H1 (cell line): Measurements from ENCODE around the gene PREX1. TPM values are rescaled to one million over a fixed set of nuclear protein-coding genes. Genes with fewer than 3 reads are reported as not detected.

Source experiments
- CTCF ChIA-PET: fragments of 300-600 bp; sonication (Branson Sonifier 250); formaldehyde crosslinking; loops from one replicate; lab custom pipeline; 2021; ENCODE audit not compliant: partially characterized antibody; lab: Charles Lee
- POLR2A ChIA-PET: fragments of 300-600 bp; sonication (Branson Sonifier 250); formaldehyde crosslinking; loops from one replicate; lab custom pipeline; 2021; ENCODE audit warnings: inconsistent platforms; ENCODE audit not compliant: partially characterized antibody; lab: Charles Lee
- DNase-seq, 2 experiments: peaks; one replicate each; pipeline versions ENCODE4 v3.0.0 to v3.0.0-alpha.2; 2010 to 2022; ENCODE audit warnings: low spot score in 2 of 2, low read depth in 1 of 2, mixed read lengths in 1 of 2
- FAIRE-seq: peaks from 2 replicates; lab custom pipeline; 2011; peaks lifted over from hg19 to GRCh38; lab: Jason Lieb, UNC
- H2AFZ ChIP-seq: 2 replicates; pipeline ENCODE4 v1.8.1; 2012; ENCODE audit warnings: low read length, inconsistent platforms
- H2AK5ac ChIP-seq: 2 replicates; pipeline ENCODE4 v1.6.1; 2013; ENCODE audit warnings: low read depth, low read length
- H2BK120ac ChIP-seq: replicated peaks from 2 replicates; pipeline ENCODE3; 2013; ENCODE audit warnings: low read depth, low read length, inconsistent platforms
- H2BK12ac ChIP-seq: 2 replicates; pipeline ENCODE4 v1.6.1; 2013; ENCODE audit warnings: low read depth, low read length
- H2BK15ac ChIP-seq: 2 replicates; pipeline ENCODE4 v1.6.1; 2013; ENCODE audit warnings: low read length
- H2BK20ac ChIP-seq: 2 replicates; pipeline ENCODE4 v1.6.1; 2013; ENCODE audit warnings: low read length
- H2BK5ac ChIP-seq: 2 replicates; pipeline ENCODE4 v1.6.1; 2013; ENCODE audit warnings: low read depth, low read length
- H3K14ac ChIP-seq: 2 replicates; pipeline ENCODE4 v1.6.1; 2013; ENCODE audit warnings: inconsistent platforms; ENCODE audit not compliant: insufficient read length
- H3K18ac ChIP-seq: 2 replicates; pipeline ENCODE4 v1.6.1; 2013; ENCODE audit warnings: low read length; ENCODE audit errors: extremely low read depth
- H3K23ac ChIP-seq: 2 replicates; pipeline ENCODE4 v1.6.1; 2013; ENCODE audit warnings: inconsistent platforms; ENCODE audit not compliant: insufficient read length
- H3K23me2 ChIP-seq: 2 replicates; pipeline ENCODE4 v1.6.1; 2013; ENCODE audit warnings: low read depth, low read length
- H3K27ac ChIP-seq: 2 replicates; pipeline ENCODE4 v1.6.1; 2011; ENCODE audit warnings: low read depth, low read length, inconsistent platforms
- H3K27me3 ChIP-seq, 4 experiments: replicated peaks in 1 of 4; 1 replicate in 1 of 4; 2 replicates in 3 of 4; pipeline versions ENCODE4 v1.6.1 to v1.8.1; 2011 to 2013; ENCODE audit warnings: low read length in 3 of 4, mild to moderate bottlenecking in 3 of 4, inconsistent platforms in 2 of 4, mixed read lengths in 2 of 4, moderate library complexity in 1 of 4; ENCODE audit not compliant: control insufficient read depth in 3 of 4, insufficient read depth in 3 of 4; ENCODE audit errors: extremely low read depth in 1 of 4
- H3K36me3 ChIP-seq, 4 experiments: 2 replicates each; pipeline versions ENCODE4 v1.6.1 to v1.8.1; 2011 to 2013; ENCODE audit warnings: mild to moderate bottlenecking in 4 of 4, low read length in 3 of 4, moderate library complexity in 2 of 4, control low read depth in 1 of 4, inconsistent platforms in 1 of 4; ENCODE audit not compliant: insufficient read depth in 4 of 4, control insufficient read depth in 2 of 4
- H3K4ac ChIP-seq: replicated peaks from 2 replicates; pipeline ENCODE3; 2013; ENCODE audit warnings: low read length, low read depth, mixed read lengths, inconsistent platforms; ENCODE audit not compliant: insufficient read length
- H3K4me1 ChIP-seq, 4 experiments: replicated peaks in 1 of 4; 1 replicate in 1 of 4; 2 replicates in 3 of 4; pipeline versions ENCODE4 v1.6.1 to v1.8.1; 2011 to 2013; ENCODE audit warnings: low read length in 3 of 4, inconsistent platforms in 2 of 4, mixed read lengths in 1 of 4; ENCODE audit not compliant: insufficient read depth in 4 of 4, control insufficient read depth in 3 of 4
- H3K4me2 ChIP-seq, 2 experiments: 2 replicates each; pipeline versions ENCODE4 v1.6.1 to v1.8.1; 2011 to 2013; ENCODE audit warnings: low read depth in 2 of 2, low read length in 2 of 2, control low read depth in 1 of 2, inconsistent platforms in 1 of 2, mild to moderate bottlenecking in 1 of 2; ENCODE audit not compliant: insufficient read depth in 1 of 2
- H3K4me3 ChIP-seq, 4 experiments: fragments of 200-600, 300-600 bp in 1 of 4; sonication (generic), shearing (Covaris generic), sonication (Bioruptor Twin) in 1 of 4; 2 replicates each; pipeline versions ENCODE4 v1.5.1 to v1.8.1; 2011 to 2016; ENCODE audit warnings: low read length in 4 of 4, low read depth in 3 of 4, control low read depth in 2 of 4, inconsistent platforms in 2 of 4, mild to moderate bottlenecking in 2 of 4, mixed read lengths in 1 of 4, moderate library complexity in 1 of 4; ENCODE audit not compliant: insufficient read depth in 2 of 4; ENCODE audit errors: extremely low read depth in 1 of 4
- H3K56ac ChIP-seq: replicated peaks from 2 replicates; pipeline ENCODE3; 2013; ENCODE audit warnings: low read depth, mild to moderate bottlenecking, mixed read lengths, low read length, inconsistent platforms; ENCODE audit not compliant: insufficient read length
- H3K79me1 ChIP-seq: 2 replicates; pipeline ENCODE4 v1.6.1; 2013; ENCODE audit warnings: low read depth, low read length, control low read depth
- H3K79me2 ChIP-seq, 2 experiments: 2 replicates each; pipeline versions ENCODE4 v1.6.1 to v1.8.1; 2012 to 2013; ENCODE audit warnings: low read length in 2 of 2, mild to moderate bottlenecking in 2 of 2, inconsistent platforms in 1 of 2; ENCODE audit not compliant: insufficient read depth in 2 of 2, control insufficient read depth in 1 of 2
- H3K9ac ChIP-seq, 4 experiments: replicated peaks in 1 of 4; 1 replicate in 1 of 4; 2 replicates in 3 of 4; pipeline versions ENCODE4 v1.6.1 to v1.8.1; 2011 to 2013; ENCODE audit warnings: low read depth in 3 of 4, low read length in 3 of 4, control low read depth in 2 of 4, mild to moderate bottlenecking in 2 of 4, moderate library complexity in 2 of 4, inconsistent platforms in 1 of 4; ENCODE audit errors: extremely low read depth in 1 of 4
- H3K9me3 ChIP-seq, 2 experiments: 2 replicates each; pipeline versions ENCODE4 v1.6.1 to v1.8.1; 2012 to 2013; ENCODE audit warnings: mild to moderate bottlenecking in 2 of 2, moderate library complexity in 2 of 2, control low read depth in 1 of 2, inconsistent platforms in 1 of 2, low read depth in 1 of 2, low read length in 1 of 2, mixed read lengths in 1 of 2; ENCODE audit not compliant: insufficient read depth in 2 of 2
- H4K20me1 ChIP-seq, 2 experiments: replicated peaks in 1 of 2; 2 replicates each; pipeline versions ENCODE3 to v1.8.1; 2011 to 2013; ENCODE audit warnings: inconsistent platforms in 2 of 2, low read length in 2 of 2, mild to moderate bottlenecking in 1 of 2; ENCODE audit not compliant: insufficient read depth in 2 of 2, control insufficient read depth in 1 of 2
- H4K5ac ChIP-seq: 2 replicates; pipeline ENCODE4 v1.6.1; 2013; ENCODE audit warnings: low read length, low read depth, mixed read lengths, inconsistent platforms; ENCODE audit not compliant: insufficient read length
- H4K8ac ChIP-seq: 2 replicates; pipeline ENCODE4 v1.8.0; 2013; ENCODE audit warnings: mild to moderate bottlenecking, moderate library complexity, low read length, inconsistent platforms; ENCODE audit not compliant: insufficient read depth; ENCODE audit errors: extremely low read depth
- H4K91ac ChIP-seq: replicated peaks from 2 replicates; pipeline ENCODE3; 2013; ENCODE audit warnings: low read length, mixed read lengths, inconsistent platforms; ENCODE audit not compliant: insufficient read length
- CBX5 ChIP-seq: fragments of 300-800, 300-1000 bp; sonication (generic); IDR thresholded peaks from 2 replicates; pipeline ENCODE4 v1.7.1; 2016; ENCODE audit warnings: antibody characterized with exemption, low read length, low read depth
- CTCF ChIP-seq, 3 experiments: IDR thresholded peaks; 1 replicate in 2 of 3; 2 replicates in 1 of 3; pipeline versions ENCODE4 v1.5.1 to v1.6.1; 2011; ENCODE audit warnings: low read length in 3 of 3, mild to moderate bottlenecking in 3 of 3, inconsistent platforms in 2 of 3, low read depth in 1 of 3, moderate library complexity in 1 of 3; ENCODE audit not compliant: insufficient read depth in 1 of 3; ENCODE audit errors: control extremely low read depth in 1 of 3
- SP1 ChIP-seq: IDR thresholded peaks from 2 replicates; pipeline ENCODE4 v1.6.1; 2011; ENCODE audit warnings: low read depth, low read length
- WGBS, 2 experiments: shearing (Covaris generic) in 1 of 2; methylation state at CpG; one replicate each; pipeline versions ENCODE4 v1.1.6 to v1.1.7; 2013 to 2015; ENCODE audit warnings: low lambda C conversion rate in 2 of 2, mixed read lengths in 2 of 2, inconsistent platforms in 1 of 2, low coverage in 1 of 2, missing lambda C conversion rate in 1 of 2; ENCODE audit not compliant: insufficient replicate concordance in 2 of 2, insufficient coverage in 1 of 2, insufficient read length in 1 of 2; ENCODE audit errors: extremely low coverage in 1 of 2, missing lambda C conversion rate in 1 of 2; 5-methylcytosine and 5-hydroxymethylcytosine counted together
- polyA plus RNA-seq, 7 experiments: library from polyadenylated mRNA; depleted of rRNA in 3 of 7; stranded (reverse) in 5 of 7; unstranded in 2 of 7; fragments of >200 nt in 5 of 7; fragments of 200-250 nt in 2 of 7; gene quantifications; 1 replicate in 5 of 7; 2 replicates in 1 of 7; 4 replicates in 1 of 7; pipeline versions ENCODE4 v1.2.1 to v1.2.3, GENCODE V29; 2011 to 2013; ENCODE audit warnings: missing spikeins in 2 of 7, mixed read lengths in 2 of 7
- total RNA-seq: library from RNA; stranded (reverse); fragmentation: NEBNext Ultra II Directional; extraction: Animal tissue kit (Norgen Biotek cat#: 25700); gene quantifications from 2 replicates; pipeline ENCODE4 v1.2.1, GENCODE V29; 2021

PREX1 gene
- total and polyA plus RNA-seq, 2 of the 8 experiments (the other 6 are each of a cell fraction or from before 2014, with no cell fraction given): 10.7 to 12.8 TPM

DNA sequence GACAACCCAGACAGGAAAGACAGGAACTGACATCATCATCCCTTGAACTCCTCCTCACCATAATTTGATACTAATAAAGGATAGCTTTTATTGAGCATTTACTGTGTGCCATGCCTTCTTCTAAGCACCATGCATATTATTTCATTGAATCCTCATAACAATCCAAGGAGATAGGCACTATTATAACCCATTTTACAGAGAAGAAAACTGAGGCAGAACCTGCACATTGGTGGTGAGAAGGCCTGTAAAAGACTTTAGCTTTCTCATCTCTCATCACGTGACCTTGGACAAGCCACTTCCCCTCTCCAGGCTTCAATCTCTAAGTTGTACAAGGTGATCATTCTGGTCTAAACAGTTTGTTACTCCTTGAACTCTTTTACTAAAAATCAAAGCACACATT lies 34.5 kb upstream of the PREX1 start:
- H3K4ac ChIP-seq: no peak overlapping the region
- no peaks in the 10 kb centered on the region for H3K36me3 ChIP-seq
- H3K23ac ChIP-seq: no peak overlapping the region
- no peaks in the 10 kb centered on the region for H4K20me1 ChIP-seq
- H3K4me1 ChIP-seq: no peaks in the 10 kb centered on the region
- H3K14ac ChIP-seq: no peak overlapping the region
- FAIRE-seq: no peak
- no peak overlapping the region for H2BK12ac ChIP-seq
- CTCF ChIA-PET: interaction anchor here (1.9 kb wide), 1 partner anchor 205 kb away, joined by 6 read pairs; no protein-coding TSS in a partner anchor
- H3K23me2 ChIP-seq: no peaks in the 10 kb centered on the region
- H3K56ac ChIP-seq: no peak overlapping the region
- no peak overlapping the region for H3K4me3 ChIP-seq
- H2BK20ac ChIP-seq: no peak overlapping the region
- no peak overlapping the region for H3K4me2 ChIP-seq
- no peak overlapping the region for H2BK120ac ChIP-seq
- no peaks in the 10 kb centered on the region for H3K79me2 ChIP-seq
- H2BK15ac ChIP-seq: no peak overlapping the region
- DNase-seq: no peak
- H2AFZ ChIP-seq: no peak overlapping the region
- no peak overlapping the region for H4K8ac ChIP-seq
- no peak overlapping the region for H4K91ac ChIP-seq
- POLR2A ChIA-PET: no interaction called here
- no peak overlapping the region for H3K27ac ChIP-seq
- TF ChIP-seq CBX5 (no peak), SP1 (no peak), CTCF (IDR thresholded peaks at IDR 0.05; ENCODE audit: control extremely low read depth in 1 of 3, insufficient read depth in 1 of 3, low read depth in 1 of 3, low read length in 3 of 3) (no peak)
- TF ChIP-seq, all 59 proteins: peak for 0
- Histone ChIP-seq H2AK5ac (no peak overlapping the region), H3K27me3 (no peaks in the 10 kb centered on the region), H3K9me3 (no peaks in the 10 kb centered on the region), H2BK5ac (no peak overlapping the region), H3K18ac (no peak overlapping the region), H4K5ac (no peak overlapping the region), H3K9ac (no peak overlapping the region), H3K79me1 (no peaks in the 10 kb centered on the region)
- WGBS, 2 experiments: 83% methylated on average over 1 of the region's 1 CpG; no CpG with 5 or more reads in 1 of the 2 experiments
